Measurements from ENCODE around the gene CACTIN.

Gene CACTIN

DNA sequence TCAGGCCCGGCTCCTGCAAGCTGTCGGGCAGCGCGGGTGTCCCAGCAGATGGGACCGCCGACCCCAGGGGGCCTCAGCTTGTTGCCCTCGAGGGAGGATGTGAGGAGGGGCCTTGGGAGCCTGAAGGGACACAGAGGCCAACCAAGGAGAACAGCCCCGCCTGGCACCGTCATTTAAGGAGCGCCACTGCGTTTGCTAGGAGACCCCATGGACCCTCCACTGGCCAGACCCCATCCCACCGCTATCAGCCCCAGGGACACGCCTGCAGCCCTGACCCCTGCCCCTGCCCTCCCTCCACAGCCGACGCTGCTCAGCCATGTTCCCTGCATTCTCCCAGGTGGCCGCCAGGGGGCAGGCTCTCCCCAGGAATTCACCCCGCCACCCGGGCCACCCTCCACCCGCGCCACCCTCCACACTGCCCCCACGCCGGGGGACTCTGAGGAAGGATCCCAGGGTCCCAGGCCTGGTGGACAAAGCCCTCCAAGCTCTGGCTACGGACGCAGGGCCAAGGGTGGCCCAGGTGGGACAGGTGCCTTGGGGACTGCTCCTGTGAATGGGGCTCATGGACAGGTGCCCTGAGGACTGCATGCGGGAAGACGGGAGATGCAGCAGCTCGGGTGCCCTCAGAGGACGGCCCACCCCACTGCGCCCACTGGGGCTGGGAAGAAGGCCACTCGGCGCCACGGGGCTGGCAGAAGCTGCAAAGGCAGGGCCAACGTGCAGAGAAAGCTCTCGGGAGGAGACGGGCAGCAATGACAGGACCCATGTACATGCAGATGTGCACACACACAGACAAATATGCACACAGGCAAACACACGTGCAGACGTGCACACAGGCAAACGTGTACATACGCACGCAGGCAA lies 39.3 kb upstream of the CACTIN start:
- DNase-seq, result peak; percentile 33 to 92 (median 78)
- intact Hi-C loops (cut with DNase I), result loop anchor here (5.0 kb wide), 1 partner anchor 36 kb away; the partner anchor contains the start of gene PIP5K1C

DNA sequence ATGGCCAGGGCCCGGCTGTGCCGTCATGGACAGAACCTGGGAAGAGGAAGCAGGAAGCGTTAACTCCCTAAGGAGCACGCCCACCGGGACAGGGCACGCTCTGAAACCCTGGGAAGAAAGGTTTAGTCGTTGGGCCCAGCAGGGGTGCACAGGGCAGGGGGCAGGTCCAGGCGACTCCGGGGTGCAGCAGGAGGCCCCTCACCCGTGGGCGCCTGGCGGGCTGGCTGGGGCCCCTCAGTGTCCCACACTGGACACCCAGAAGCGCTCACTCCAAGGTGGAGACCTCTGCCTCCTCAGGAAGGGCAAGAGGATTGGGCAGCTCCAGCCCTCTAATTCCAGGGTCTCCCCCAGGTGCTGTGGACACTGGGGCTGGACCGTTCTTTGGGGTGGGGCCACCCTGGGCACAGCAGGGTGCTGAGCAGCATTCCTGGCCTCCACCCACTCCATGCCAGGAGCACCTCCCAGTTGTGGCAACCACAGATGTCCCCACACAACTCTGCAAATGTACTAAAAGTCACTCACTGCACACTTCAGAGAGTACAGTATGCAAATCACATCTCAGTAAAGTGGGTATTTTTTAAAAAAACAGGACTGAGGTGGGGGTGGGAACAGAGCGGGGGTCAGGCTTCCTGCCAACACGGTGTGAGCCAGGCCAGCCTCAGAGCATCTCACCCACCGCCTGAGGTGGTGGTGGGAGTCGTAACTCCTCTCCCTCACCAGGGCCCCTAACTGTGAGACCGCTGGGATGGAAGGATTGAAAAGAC lies 38.5 kb upstream of the CACTIN start:
- intact Hi-C loops (cut with DNase I), result loop anchor here (5.0 kb wide), 2 partner anchors 37 to 52 kb away; partner anchors contain the start of gene PIP5K1C
- DNase-seq, result no peak

GRCh38 chr19:3663838-3664237 lies 37.2 kb upstream of the CACTIN start:
- no peak for DNase-seq
- intact Hi-C loops (cut with DNase I), result loop anchor here (5.0 kb wide), 1 partner anchor 53 kb away; no protein-coding TSS in a partner anchor

- no peak for DNase-seq
- intact Hi-C loops (cut with DNase I), result loop anchor here (5.0 kb wide), 1 partner anchor 56 kb away; no protein-coding TSS in a partner anchor
Observed at GRCh38 chr19:3661284-3662238, 35.0 kb upstream of the CACTIN start.

- no peak for DNase-seq
- intact Hi-C loops (cut with DNase I), result loop anchor here (5.0 kb wide), 1 partner anchor 57 kb away; no protein-coding TSS in a partner anchor
Observed at GRCh38 chr19:3660493-3661219, 34.1 kb upstream of the CACTIN start.

DNA sequence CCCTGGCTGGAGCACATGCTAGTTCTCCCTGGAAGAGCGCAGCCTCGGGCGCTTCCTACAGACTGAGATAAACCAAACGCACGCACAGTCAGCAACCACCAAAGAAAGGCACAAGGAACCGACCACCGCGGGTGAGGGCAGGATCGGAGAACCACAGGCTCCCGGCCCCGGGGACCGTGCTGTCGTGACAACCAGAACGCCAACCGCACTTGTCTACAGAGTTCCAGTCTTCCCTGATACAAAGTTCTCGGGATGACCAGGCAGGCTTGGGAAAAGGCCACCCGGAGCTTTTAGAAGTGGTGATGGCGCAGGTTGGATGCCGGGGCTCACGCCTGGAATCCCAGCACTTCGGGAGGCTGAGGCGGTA lies 33.1 kb upstream of the CACTIN start:
- no peak for DNase-seq
- intact Hi-C loops (cut with DNase I), result loop anchor here (5.0 kb wide), 1 partner anchor 58 kb away; no protein-coding TSS in a partner anchor

DNA sequence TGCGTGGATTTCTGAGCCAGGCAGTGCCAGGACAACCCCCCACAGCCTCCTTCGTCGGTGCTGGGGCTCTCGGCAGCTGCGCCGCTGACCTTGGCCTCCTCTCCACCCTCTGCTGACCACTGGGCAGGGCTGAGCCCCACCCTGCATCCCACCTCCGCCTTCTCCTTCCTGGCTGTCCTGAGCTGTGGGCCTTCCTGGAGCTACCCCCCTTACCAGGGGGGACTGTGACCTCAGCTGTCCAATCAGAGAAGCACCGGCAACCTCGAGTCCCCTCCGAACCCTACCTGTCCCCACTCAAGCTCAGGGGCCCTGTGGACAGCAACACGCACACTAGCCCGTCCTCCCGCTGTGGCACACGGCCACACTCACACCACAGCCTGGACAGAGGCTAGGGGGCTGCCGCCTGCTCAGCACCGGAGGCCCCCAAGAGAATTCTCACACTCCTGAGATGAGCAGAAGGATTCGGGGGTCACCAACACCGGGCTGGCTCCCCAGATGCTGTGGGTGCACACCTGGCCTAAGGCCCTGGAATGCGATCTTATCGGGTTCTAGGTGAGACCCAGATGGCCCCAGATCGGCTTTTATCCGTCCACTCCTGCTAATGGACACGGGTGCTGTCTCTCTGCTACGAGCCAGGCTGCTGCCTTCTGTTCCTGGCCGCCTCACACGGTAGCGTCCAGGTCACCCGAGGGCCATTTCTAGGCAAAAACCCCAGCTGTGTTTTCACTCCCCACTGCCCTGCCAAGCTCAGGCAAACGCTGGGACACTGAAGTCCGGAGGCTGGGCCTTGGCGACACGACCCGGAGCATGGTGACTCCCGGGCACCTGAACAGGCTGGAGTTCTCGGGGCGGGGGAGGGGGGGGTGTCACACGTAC lies 32.5 kb upstream of the CACTIN start:
- DNase-seq, result no peak
- intact Hi-C loops (cut with DNase I), result no loop called here

- DNase-seq, result no peak
- intact Hi-C loops (cut with DNase I), result no loop called here
Observed at GRCh38 chr19:3658004-3658869, 31.6 kb upstream of the CACTIN start.

- no peak for DNase-seq
- intact Hi-C loops (cut with DNase I), result no loop called here
Observed at GRCh38 chr19:3657395-3657769, 30.8 kb upstream of the CACTIN start.

GRCh38 chr19:3656747-3657394 lies 30.3 kb upstream of the CACTIN start:
- no peak for DNase-seq
- intact Hi-C loops (cut with DNase I), result no loop called here

- DNase-seq, result peak in 1 of 42 donors; percentile 37
- intact Hi-C loops (cut with DNase I), result no loop called here
Observed at GRCh38 chr19:3656073-3656746, 29.6 kb upstream of the CACTIN start.

GRCh38 chr19:3655402-3656072 lies 28.9 kb upstream of the CACTIN start:
- intact Hi-C loops (cut with DNase I), result no loop called here
- DNase-seq, result peak; percentile 60 to 95 (median 80)

GRCh38 chr19:3653865-3654513 lies 27.4 kb upstream of the CACTIN start:
- intact Hi-C loops (cut with DNase I), result no loop called here
- DNase-seq, result no peak

GRCh38 chr19:3653081-3653795 lies 26.6 kb upstream of the CACTIN start:
- intact Hi-C loops (cut with DNase I), result no loop called here
- DNase-seq, result no peak
